ENCODE data around the gene ZNF879.

ZNF879 gene

GRCh38 chr5:179033004-179033580 is 9.5 kb downstream of the ZNF879 start:
- no peak for DNase-seq

DNA sequence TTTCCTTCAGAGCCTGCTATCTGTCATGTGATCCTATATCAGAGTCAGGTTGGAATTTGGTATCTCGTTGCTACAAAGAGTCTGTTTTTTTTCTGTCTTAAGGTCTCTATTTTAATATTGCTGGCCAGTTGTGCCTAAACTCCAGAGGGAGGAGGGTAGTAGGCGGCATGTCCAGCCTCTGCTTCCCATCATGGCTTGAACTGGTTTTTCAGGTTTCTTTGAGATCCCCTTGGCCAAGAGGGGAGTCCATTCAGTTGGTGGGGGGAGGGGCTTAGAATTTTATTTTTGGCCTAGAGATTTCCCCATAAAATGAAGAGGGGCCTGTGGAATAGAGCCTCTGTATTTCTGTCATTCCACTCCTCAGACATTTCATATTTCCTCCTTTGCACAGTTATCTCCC is 21.2 kb downstream of the ZNF879 start:
- DNase-seq = no peak

DNA sequence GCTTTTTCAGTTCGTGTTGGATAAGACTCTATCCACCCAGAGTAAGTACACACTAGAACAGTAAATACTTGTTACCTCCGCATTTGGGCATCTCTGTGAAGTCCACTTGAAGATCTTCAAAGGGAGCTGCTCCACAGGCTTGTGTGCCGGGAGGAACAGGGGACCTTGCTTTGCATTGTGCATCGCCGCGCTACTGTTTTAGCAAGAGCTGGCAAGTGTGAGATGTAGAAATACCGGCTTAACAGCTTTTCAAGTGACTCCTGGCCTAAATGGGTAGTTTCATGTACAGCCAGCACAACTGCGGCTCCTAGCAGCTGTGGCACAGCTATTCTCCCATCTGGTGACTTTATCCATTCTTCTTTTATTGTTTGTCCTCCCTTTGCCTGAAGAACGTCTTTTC is 28.2 kb downstream of the ZNF879 start:
- DNase-seq = no peak

GRCh38 chr5:179054036-179054785 is 30.6 kb downstream of the ZNF879 start:
- DNase-seq = no peak

DNA sequence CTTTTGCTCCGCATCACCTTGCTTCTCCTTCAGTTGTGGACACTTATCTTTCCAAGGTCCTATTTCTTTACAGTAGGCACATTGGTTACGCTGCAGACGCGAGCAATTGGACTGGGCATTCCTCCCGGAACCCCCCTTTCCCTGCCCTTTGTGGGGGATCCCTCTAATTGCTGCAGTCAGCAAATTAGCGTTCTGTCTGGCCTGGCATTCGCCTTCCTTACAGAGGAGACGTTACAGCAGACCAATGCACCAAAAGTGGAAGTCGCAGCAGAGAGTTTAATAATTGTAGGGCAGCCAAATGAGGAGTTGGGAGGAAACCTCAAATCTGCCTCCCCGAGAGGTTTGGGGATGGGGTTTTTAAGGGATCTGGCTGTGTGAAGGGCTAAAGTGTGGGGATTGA is 31.3 kb downstream of the ZNF879 start:
- DNase-seq = no peak

GRCh38 chr5:179055436-179055835 is 31.8 kb downstream of the ZNF879 start:
- no peak for DNase-seq

DNA sequence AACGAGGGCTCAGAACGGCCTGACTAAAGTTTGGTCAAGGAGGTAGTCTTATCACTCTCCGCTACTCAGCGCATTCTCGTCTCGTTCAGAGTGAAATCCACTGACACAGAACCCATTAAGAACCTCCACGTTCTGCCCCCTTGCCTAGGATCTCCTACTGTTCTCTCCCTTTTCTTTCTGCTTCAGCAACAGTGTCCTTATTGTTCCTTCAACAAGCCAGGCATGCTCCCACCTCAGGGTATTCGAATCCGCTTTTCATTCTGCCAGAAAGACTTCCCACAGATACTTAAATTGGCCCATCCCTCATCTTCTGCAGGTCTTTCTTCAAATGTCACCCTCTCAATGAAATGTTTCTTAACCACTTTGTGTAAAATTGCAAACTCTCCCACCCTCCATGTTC is 32.2 kb downstream of the ZNF879 start:
- DNase-seq = no peak

GRCh38 chr5:179060116-179061008 is 36.8 kb downstream of the ZNF879 start, which contains the start of gene ZNF354C:
Gene ZNF354C, plus strand, starts transcription at chr5:179060373. Its CDS starts 1,696 bp downstream, at chr5:179062069.
- DNase-seq = peak; percentile 86 to 93

DNA sequence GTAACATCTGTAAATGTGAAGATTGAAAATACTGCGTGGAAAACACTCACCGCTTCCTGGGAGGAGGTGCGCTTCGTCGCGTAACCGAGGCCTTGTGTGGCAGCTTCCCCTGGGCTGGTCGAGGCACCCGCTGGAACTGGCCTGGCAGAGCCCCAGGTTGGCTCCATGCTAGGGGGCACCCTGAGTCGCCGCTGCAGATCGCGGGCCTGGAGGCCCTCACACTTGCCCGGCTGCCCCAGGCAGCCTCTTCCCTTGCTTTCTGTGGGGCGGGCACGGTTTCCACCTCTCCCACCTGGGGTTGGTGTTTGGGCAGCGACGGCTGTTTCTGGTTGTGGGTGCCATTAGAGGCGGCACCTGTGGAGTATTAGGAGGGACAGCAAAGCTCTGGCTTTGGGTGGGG is 37.4 kb downstream of the ZNF879 start:
- DNase-seq = no peak

GRCh38 chr5:179065703-179066102 is 42.1 kb downstream of the ZNF879 start:
- DNase-seq = no peak

- DNase-seq = no peak
Measured at GRCh38 chr5:179079165-179079987, 55.8 kb downstream of the ZNF879 start.

- no peak for DNase-seq
Measured at GRCh38 chr5:179080724-179081123, 57.1 kb downstream of the ZNF879 start.
